Left renal cortex interstitium (tissue), 4 donors: ENCODE results near the gene ERMN. TPM values are rescaled to one million over a fixed set of nuclear protein-coding genes. Genes with fewer than 3 reads are reported as not detected.
"Not testable (repeated sequence)": the region's sequence is repeated elsewhere in the genome, so short reads cannot be mapped to it uniquely, and the experiment has no call there.

Experiments used
- DNase-seq, 4 donors: peaks; one replicate each; pipeline ENCODE4 v3.0.0-alpha.2; 2013; ENCODE audit warnings: low read depth in 4 of 4, low spot score in 2 of 4, missing footprints in 1 of 4
- polyA plus RNA-seq, 4 donors: library from polyadenylated mRNA; unstranded; fragments of 120-200 nt; gene quantifications; one replicate each; pipeline ENCODE4 v1.2.1, GENCODE V29; 2013; ENCODE audit not compliant: insufficient read length in 4 of 4

The ERMN gene
- under 1 TPM in 3 of 4 donors, not detected in 1; 0.08 to 0.28 (median 0.16) TPM for polyA plus RNA-seq

- DNase-seq: no peak
Measured at GRCh38 chr2:157325786-157326185, at the start of gene ERMN. Gene ERMN (minus strand): TSS chr2:157325824. CDS start chr2:157325642, 182 bp downstream.

- no peak for DNase-seq
Measured at GRCh38 chr2:157375384-157375783, 49.8 kb upstream of the ERMN start.

GRCh38 chr2:157368508-157368907 is 42.9 kb upstream of the ERMN start:
- not testable (repeated sequence) for DNase-seq

- no peak for DNase-seq
Measured at GRCh38 chr2:157367704-157368103, 42.1 kb upstream of the ERMN start.

GRCh38 chr2:157364257-157364974 is 38.8 kb upstream of the ERMN start:
- DNase-seq: no peak

GRCh38 chr2:157363612-157364101 is 38.0 kb upstream of the ERMN start:
- no peak for DNase-seq

- DNase-seq: no peak
Measured at GRCh38 chr2:157362627-157363026, 37.0 kb upstream of the ERMN start.

GRCh38 chr2:157361526-157361925 is 35.9 kb upstream of the ERMN start:
- no peak for DNase-seq

- DNase-seq: no peak
Measured at GRCh38 chr2:157359628-157360027, 34.0 kb upstream of the ERMN start.

- DNase-seq: no peak
Measured at GRCh38 chr2:157355618-157356017, 30.0 kb upstream of the ERMN start.

- DNase-seq: no peak
Measured at GRCh38 chr2:157349949-157350515, 24.4 kb upstream of the ERMN start.

GRCh38 chr2:157348291-157348921 is 22.8 kb upstream of the ERMN start:
- DNase-seq: no peak

- DNase-seq: no peak
Measured at GRCh38 chr2:157345647-157346389, 20.2 kb upstream of the ERMN start.

GRCh38 chr2:157341381-157341780 is 15.8 kb upstream of the ERMN start:
- not testable (repeated sequence) for DNase-seq

- DNase-seq: no peak
Measured at GRCh38 chr2:157339965-157340655, 14.5 kb upstream of the ERMN start.

GRCh38 chr2:157337978-157338377 is 12.4 kb upstream of the ERMN start:
- no peak for DNase-seq

GRCh38 chr2:157336137-157337010 is 10.8 kb upstream of the ERMN start:
- DNase-seq: no peak

GRCh38 chr2:157334797-157335196 is 9.2 kb upstream of the ERMN start:
- DNase-seq: no peak

- no peak for DNase-seq
Measured at GRCh38 chr2:157334335-157334734, 8.7 kb upstream of the ERMN start.
